HG02870 (cell line): ENCODE measurements around the gene DNAH3.
"Not testable (repeated sequence)": the region's sequence is repeated elsewhere in the genome, so short reads cannot be mapped to it uniquely, and the experiment has no call there.

Experiments
- ATAC-seq: cut with Tn5 transposase; IDR thresholded peaks from one replicate; pipeline ENCODE4 v1.9.1; 2021; ENCODE audit warnings: mild to moderate bottlenecking, moderate library complexity; ENCODE audit not compliant: unreplicated experiment

Gene DNAH3

DNA sequence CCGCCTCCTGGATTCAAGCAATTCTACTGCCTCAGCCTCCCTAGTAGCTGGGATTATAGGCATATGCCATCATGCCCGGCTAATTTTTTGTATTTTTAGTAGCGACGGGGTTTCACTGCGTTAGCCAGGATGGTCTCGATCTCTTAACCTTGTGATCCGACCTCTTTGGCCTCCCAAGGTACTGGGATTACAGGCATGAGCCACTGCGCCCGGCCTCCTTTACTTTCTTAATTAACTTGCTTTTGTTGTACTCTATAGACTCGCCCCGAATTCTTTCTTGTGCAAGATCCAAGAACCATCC is 205.1 kb downstream of the DNAH3 start:
- not testable (repeated sequence) for ATAC-seq

DNA sequence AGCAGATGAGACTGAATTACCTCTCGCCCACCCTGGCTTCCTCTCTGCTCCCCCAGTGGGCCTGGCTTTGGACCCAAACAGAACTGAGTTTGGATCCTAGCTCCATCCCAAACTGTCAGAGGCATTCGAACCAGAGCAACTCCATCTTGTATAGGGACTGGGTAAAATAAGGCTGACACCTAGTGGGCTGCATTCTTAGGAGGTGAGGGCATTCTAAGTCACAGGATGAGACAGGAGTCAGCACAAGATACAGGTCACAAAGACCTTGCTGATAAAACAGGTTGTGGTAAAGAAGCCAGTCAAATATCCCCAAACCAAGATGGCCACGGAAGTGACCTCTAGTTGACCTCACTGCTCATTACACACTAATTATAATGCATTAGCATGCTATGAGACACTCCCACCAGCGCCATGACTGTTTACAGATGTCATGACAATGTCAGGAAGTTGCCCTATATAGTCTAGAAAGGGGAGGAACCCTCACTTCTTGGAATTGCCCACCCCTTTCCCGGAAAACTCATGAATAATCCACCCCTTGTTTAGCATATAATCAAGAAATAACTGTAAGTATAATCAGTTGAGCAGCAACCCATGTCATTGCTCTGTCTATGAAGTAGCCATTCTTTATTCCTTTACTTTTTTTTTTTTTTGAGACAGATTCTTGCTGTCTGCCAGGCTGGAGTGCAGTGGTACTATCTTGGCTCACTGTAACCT is 205.6 kb downstream of the DNAH3 start:
- ATAC-seq, result no peak

- no peak for ATAC-seq
These were observed 208.4 kb downstream of the DNAH3 start for GRCh38 chr16:20942256-20942655.

- no peak for ATAC-seq
These were observed 209.1 kb downstream of the DNAH3 start for GRCh38 chr16:20941636-20941926.

GRCh38 chr16:20940871-20941635 is 209.6 kb downstream of the DNAH3 start:
- no peak for ATAC-seq

DNA sequence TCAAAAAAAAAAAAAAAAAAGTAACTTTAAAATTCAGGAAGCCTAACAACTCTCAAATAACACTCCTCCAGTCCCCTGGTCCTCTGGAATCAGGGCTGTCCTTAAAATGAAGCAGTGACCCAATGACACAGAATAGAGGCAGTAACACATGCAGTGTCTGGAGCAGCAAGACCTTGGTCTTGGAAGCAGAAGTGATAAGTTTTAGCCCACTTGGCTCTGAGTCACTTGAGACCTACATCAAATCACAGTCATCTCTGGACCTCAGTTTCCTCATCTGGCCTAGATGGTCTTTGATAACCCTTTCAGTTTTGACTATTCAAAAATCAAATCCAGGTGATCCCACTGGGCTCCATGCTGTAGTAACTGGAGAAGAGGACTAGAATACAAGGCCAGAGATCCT is 211.0 kb downstream of the DNAH3 start:
- ATAC-seq, result no peak

- ATAC-seq, result no peak
These were observed 212.2 kb downstream of the DNAH3 start for GRCh38 chr16:20938426-20938825.

DNA sequence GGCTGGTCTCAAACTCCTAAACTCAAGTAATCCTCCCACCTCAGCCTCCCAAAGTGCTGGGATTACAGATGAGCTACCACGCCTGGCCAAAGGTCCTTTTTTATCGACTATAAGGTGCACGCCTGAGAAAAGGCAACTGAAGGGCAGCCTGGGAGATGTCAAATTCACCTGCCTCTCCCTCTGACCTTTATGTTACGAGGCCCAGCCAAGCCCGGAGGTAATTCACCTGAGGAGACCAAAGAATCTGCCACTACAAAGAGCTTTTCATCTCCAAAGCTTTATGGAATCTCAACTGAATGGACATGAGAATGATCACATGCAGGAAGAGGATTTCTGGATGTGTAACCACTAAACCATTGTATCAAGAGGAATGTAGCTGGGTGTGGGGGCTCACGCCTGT is 212.9 kb downstream of the DNAH3 start:
- ATAC-seq, result no peak

DNA sequence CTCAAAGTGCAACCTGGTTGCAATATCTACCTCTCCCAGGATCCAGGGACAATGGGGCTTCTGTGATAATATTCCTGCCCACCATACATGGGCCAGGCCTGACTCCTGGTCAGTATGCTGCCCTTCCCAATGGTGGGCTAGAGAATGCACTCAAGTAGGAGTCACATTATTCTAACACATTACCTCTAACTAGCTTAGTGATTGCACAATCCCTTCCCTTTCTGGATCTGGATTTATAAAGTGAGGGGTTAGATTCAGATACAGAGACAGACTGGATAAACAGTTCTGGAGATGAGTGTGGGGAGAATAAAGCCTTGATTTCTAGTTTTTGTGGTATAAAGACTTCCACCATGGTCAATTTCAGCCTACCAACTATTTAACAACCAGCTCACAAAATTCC is 217.1 kb downstream of the DNAH3 start:
- ATAC-seq, result no peak

- no peak for ATAC-seq
These were observed 219.5 kb downstream of the DNAH3 start for GRCh38 chr16:20931066-20931600.

DNA sequence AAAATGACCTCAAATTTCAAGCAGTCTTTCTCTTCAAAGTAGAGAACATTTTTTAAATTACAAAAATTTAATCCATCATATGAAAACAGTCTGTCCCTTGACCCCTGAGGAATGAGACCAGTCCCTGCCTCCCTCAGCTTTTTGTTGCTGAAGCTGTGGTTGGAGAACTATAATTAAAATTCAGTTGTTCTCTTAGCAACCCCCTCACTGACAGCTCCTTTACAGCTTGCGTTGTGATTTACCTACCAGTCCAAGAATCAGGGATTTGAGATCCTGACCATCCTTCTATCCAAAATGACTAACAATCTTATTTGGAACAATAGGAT is 220.3 kb downstream of the DNAH3 start:
- ATAC-seq, result no peak

GRCh38 chr16:20929676-20930364 is 220.8 kb downstream of the DNAH3 start:
- not testable (repeated sequence) for ATAC-seq

DNA sequence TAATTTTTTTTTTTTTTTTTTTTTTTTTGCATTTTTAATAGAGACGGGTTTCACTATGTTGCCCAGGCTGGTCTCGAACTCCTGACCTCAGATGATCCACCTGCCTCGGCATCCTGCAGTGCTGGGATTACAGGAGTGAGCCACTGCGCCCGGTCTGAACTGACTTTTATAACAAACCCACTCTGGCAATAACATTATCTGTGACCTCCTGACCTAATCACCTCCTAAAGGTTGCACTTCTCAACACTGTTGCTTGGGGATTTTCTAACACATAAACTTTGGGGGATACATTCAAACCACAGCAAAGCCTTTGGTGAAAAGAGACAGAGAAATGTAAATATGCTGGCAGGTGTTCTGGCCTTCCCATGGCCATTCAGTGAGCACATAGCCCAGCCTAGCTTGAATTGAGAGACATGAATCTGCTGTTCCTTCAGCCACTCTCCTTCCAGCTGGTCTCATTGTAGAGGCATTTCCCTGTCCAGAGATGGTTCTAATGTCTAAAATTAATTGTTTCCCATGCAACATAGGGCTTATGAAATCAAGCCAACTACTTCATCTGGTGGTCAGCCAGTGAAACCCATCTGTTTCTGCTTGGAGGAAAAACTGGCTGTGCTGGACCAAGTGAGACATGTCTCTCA is 221.8 kb downstream of the DNAH3 start:
- peak; percentile 53 for ATAC-seq

- ATAC-seq, result no peak
These were observed 224.9 kb downstream of the DNAH3 start for GRCh38 chr16:20925751-20926150.

DNA sequence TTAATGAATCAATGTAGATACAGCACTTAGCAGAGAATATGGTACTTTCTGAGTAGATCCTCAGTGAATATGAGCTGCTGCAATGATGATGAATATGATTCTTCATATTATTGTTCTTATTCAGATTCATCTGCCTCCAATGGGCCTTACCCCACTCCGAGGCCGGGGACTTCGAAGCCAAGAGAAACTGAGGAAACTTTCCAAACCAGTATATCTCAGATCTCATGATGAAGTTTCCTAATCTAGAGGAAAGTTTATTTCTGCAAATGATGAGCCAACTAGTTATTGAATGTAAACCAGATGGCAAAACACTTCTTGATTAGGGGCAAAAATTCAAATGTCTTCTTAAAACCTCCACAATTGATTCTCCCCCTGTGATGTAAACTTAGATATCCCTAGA is 226.8 kb downstream of the DNAH3 start:
- no peak for ATAC-seq

GRCh38 chr16:20920799-20921198 is 229.8 kb downstream of the DNAH3 start:
- ATAC-seq, result no peak

GRCh38 chr16:20920091-20920490 is 230.6 kb downstream of the DNAH3 start:
- no peak for ATAC-seq

GRCh38 chr16:20918486-20919239 is 232.0 kb downstream of the DNAH3 start:
- ATAC-seq, result no peak

GRCh38 chr16:20916942-20917341 is 233.7 kb downstream of the DNAH3 start:
- ATAC-seq, result no peak

GRCh38 chr16:20916289-20916688 is 234.4 kb downstream of the DNAH3 start:
- no peak for ATAC-seq

- ATAC-seq, result no peak
These were observed 239.3 kb downstream of the DNAH3 start for GRCh38 chr16:20911361-20911760.
